GM12892 (cell line): Measurements from ENCODE around the gene JRKL.

Source experiments
- POLR2A ChIP-seq: IDR thresholded peaks from 2 replicates; pipeline ENCODE4 v1.6.1; 2011; ENCODE audit warnings: low read depth, low read length, control low read depth
- POLR2AphosphoS5 ChIP-seq: IDR thresholded peaks from 2 replicates; pipeline ENCODE4 v1.6.1; 2011; ENCODE audit warnings: low read depth, low read length, control low read depth
- TAF1 ChIP-seq: IDR thresholded peaks from 2 replicates; pipeline ENCODE4 v1.6.1; 2011; ENCODE audit warnings: low read depth, mild to moderate bottlenecking, control low read depth, low read length, borderline replicate concordance

DNA sequence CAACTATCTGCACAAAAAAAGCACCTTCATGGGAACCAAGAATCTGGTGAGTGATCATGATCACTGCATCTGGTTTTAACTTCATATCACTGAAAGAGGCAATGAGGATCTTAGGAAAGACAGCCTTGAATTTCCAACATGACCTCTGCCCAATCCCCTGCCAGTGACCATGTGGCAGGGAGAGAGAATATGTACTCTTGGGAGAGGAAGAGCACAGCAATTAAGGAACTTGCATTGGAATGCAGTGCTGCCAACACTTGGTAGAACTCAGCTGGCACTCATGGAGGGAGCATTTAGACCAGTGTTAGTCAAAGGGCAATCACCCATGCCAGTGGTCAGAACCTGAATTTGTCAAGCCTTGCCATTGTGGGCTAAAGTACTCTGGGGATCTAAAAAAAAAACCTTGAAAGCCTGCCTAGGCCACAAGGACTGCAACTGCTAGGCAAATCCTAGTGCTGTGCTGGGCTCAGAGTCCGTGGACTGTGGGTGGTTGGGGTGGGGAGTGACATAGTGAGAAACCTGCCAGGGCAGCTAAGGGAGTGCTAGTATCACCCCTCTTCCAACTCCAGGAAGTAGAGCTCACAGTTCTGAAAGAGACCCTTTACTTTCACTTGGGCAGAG is 23.1 kb downstream of the JRKL start:
- TF ChIP-seq POLR2A (no peak), POLR2AphosphoS5 (no peak), TAF1 (no peak)
